Stimulated activated CD8-positive, alpha-beta memory T cell treated with anti-CD3 and anti-CD28 coated beads, Interleukin-7, amount 100 ng/mL, for 1 hour (primary cell): ENCODE measurements around the gene OSBPL6.

Source experiments
- DNase-seq, 2 donors: peaks; one replicate each; pipeline ENCODE4 v3.0.0-alpha.2; 2020; ENCODE audit warnings: low read depth in 2 of 2

Gene OSBPL6

GRCh38 chr2:178238750-178239149 is 44.4 kb downstream of the OSBPL6 start:
- no peak for DNase-seq

GRCh38 chr2:178241844-178242551 is 47.7 kb downstream of the OSBPL6 start:
- DNase-seq, result no peak

- no peak for DNase-seq
Observed at GRCh38 chr2:178242552-178242883, 48.2 kb downstream of the OSBPL6 start.

- no peak for DNase-seq
Observed at GRCh38 chr2:178243961-178244360, 49.6 kb downstream of the OSBPL6 start.

GRCh38 chr2:178244777-178245176 is 50.5 kb downstream of the OSBPL6 start:
- no peak for DNase-seq

- no peak for DNase-seq
Observed at GRCh38 chr2:178246696-178247095, 52.4 kb downstream of the OSBPL6 start.

- no peak for DNase-seq
Observed at GRCh38 chr2:178247250-178247649, 52.9 kb downstream of the OSBPL6 start.

GRCh38 chr2:178250429-178250828 is 56.1 kb downstream of the OSBPL6 start:
- no peak for DNase-seq

GRCh38 chr2:178251151-178251955 is 57.0 kb downstream of the OSBPL6 start:
- no peak for DNase-seq

- DNase-seq, result no peak
Observed at GRCh38 chr2:178256382-178257042, 62.2 kb downstream of the OSBPL6 start.

- DNase-seq, result no peak
Observed at GRCh38 chr2:178257127-178257526, 62.8 kb downstream of the OSBPL6 start.

GRCh38 chr2:178258916-178259315 is 64.6 kb downstream of the OSBPL6 start:
- DNase-seq, result no peak

- no peak for DNase-seq
Observed at GRCh38 chr2:178263159-178263860, 69.0 kb downstream of the OSBPL6 start.

GRCh38 chr2:178264211-178264610 is 69.9 kb downstream of the OSBPL6 start:
- no peak for DNase-seq

- no peak for DNase-seq
Observed at GRCh38 chr2:178265851-178266250, 71.5 kb downstream of the OSBPL6 start.

GRCh38 chr2:178266445-178266844 is 72.1 kb downstream of the OSBPL6 start:
- no peak for DNase-seq

GRCh38 chr2:178267660-178268059 is 73.3 kb downstream of the OSBPL6 start:
- no peak for DNase-seq

GRCh38 chr2:178268435-178268834 is 74.1 kb downstream of the OSBPL6 start:
- DNase-seq, result no peak

GRCh38 chr2:178269438-178270224 is 75.3 kb downstream of the OSBPL6 start:
- DNase-seq, result no peak

- no peak for DNase-seq
Observed at GRCh38 chr2:178270338-178270737, 76.0 kb downstream of the OSBPL6 start.

GRCh38 chr2:178271094-178271493 is 76.8 kb downstream of the OSBPL6 start:
- no peak for DNase-seq
